GM23338 (cell line): Measurements from ENCODE around the gene FAM149B1.
A peak's percentile ranks its signal among the peaks of the same experiment; 100 is the strongest.

Experiments used
- CREB1 ChIP-seq: fragments of 250-450 bp; sonication (Bioruptor Pico); IDR thresholded peaks from 2 replicates; pipeline ENCODE4 v1.5.0; 2020; ENCODE audit warnings: low read depth, mild to moderate bottlenecking, moderate library complexity
- EZH2 ChIP-seq: fragments of 200-600 bp; sonication (generic); IDR thresholded peaks from one replicate; pipeline ENCODE4 v1.8.0; 2017; ENCODE audit warnings: antibody characterized with exemption, mild to moderate bottlenecking, low read depth; ENCODE audit not compliant: unreplicated experiment
- EZH2phosphoT487 ChIP-seq: fragments of 200-600 bp; sonication (generic); IDR thresholded peaks from one replicate; pipeline ENCODE4 v1.8.1; 2018; ENCODE audit warnings: antibody characterized with exemption; ENCODE audit not compliant: unreplicated experiment
- JUNB ChIP-seq: IDR thresholded peaks from one replicate; pipeline ENCODE4 v1.6.1; 2016; ENCODE audit warnings: antibody characterized with exemption; ENCODE audit not compliant: unreplicated experiment
- NANOG ChIP-seq: IDR thresholded peaks from 2 replicates; pipeline ENCODE4 v1.6.1; 2016; ENCODE audit warnings: antibody characterized with exemption, borderline replicate concordance
- POLR2AphosphoS5 ChIP-seq: IDR thresholded peaks from 2 replicates; pipeline ENCODE4 v1.6.1; 2016; ENCODE audit warnings: antibody characterized with exemption, low read depth
- STAT1 ChIP-seq: IDR thresholded peaks from one replicate; pipeline ENCODE4 v1.6.1; 2016; ENCODE audit warnings: antibody characterized with exemption; ENCODE audit not compliant: unreplicated experiment
- ZNF462 ChIP-seq: fragments of 250-450 bp; sonication (Bioruptor Pico); IDR thresholded peaks from 2 replicates; pipeline ENCODE4 v1.5.0; 2020; ENCODE audit warnings: mild to moderate bottlenecking, moderate library complexity
- TF ChIP-seq, protein P1 (sequence below), 2 experiments: fragments of 200-600 bp in 1 of 2; sonication (generic) in 1 of 2; conservative IDR thresholded peaks; 2 replicates each; pipeline versions ENCODE4 v1.5.1 to v1.6.1; 2016 to 2017; ENCODE audit warnings: antibody characterized with exemption in 2 of 2, low read depth in 2 of 2, mild to moderate bottlenecking in 2 of 2, moderate library complexity in 1 of 2
- TF ChIP-seq, protein P2 (sequence below): IDR thresholded peaks from 2 replicates; pipeline ENCODE4 v1.6.1; 2016; ENCODE audit warnings: antibody characterized with exemption
- TF ChIP-seq, protein P3 (sequence below): IDR thresholded peaks from one replicate; pipeline ENCODE4 v1.6.1; 2018; ENCODE audit warnings: antibody characterized with exemption; ENCODE audit not compliant: unreplicated experiment

- TF ChIP-seq, protein P1, sequence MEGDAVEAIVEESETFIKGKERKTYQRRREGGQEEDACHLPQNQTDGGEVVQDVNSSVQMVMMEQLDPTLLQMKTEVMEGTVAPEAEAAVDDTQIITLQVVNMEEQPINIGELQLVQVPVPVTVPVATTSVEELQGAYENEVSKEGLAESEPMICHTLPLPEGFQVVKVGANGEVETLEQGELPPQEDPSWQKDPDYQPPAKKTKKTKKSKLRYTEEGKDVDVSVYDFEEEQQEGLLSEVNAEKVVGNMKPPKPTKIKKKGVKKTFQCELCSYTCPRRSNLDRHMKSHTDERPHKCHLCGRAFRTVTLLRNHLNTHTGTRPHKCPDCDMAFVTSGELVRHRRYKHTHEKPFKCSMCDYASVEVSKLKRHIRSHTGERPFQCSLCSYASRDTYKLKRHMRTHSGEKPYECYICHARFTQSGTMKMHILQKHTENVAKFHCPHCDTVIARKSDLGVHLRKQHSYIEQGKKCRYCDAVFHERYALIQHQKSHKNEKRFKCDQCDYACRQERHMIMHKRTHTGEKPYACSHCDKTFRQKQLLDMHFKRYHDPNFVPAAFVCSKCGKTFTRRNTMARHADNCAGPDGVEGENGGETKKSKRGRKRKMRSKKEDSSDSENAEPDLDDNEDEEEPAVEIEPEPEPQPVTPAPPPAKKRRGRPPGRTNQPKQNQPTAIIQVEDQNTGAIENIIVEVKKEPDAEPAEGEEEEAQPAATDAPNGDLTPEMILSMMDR (conservative IDR thresholded peaks at IDR 0.05; ENCODE audit: low read depth in 2 of 2), result peak; percentile 45 to 62
- TF ChIP-seq EZH2, result no peak
- no peak for TF ChIP-seq EZH2phosphoT487
- TF ChIP-seq CREB1 (CRISPR knock-in tag), result no peak
- TF ChIP-seq, protein P2, sequence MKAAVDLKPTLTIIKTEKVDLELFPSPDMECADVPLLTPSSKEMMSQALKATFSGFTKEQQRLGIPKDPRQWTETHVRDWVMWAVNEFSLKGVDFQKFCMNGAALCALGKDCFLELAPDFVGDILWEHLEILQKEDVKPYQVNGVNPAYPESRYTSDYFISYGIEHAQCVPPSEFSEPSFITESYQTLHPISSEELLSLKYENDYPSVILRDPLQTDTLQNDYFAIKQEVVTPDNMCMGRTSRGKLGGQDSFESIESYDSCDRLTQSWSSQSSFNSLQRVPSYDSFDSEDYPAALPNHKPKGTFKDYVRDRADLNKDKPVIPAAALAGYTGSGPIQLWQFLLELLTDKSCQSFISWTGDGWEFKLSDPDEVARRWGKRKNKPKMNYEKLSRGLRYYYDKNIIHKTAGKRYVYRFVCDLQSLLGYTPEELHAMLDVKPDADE, result no peak
- TF ChIP-seq POLR2AphosphoS5, result no peak
- TF ChIP-seq, protein P3, sequence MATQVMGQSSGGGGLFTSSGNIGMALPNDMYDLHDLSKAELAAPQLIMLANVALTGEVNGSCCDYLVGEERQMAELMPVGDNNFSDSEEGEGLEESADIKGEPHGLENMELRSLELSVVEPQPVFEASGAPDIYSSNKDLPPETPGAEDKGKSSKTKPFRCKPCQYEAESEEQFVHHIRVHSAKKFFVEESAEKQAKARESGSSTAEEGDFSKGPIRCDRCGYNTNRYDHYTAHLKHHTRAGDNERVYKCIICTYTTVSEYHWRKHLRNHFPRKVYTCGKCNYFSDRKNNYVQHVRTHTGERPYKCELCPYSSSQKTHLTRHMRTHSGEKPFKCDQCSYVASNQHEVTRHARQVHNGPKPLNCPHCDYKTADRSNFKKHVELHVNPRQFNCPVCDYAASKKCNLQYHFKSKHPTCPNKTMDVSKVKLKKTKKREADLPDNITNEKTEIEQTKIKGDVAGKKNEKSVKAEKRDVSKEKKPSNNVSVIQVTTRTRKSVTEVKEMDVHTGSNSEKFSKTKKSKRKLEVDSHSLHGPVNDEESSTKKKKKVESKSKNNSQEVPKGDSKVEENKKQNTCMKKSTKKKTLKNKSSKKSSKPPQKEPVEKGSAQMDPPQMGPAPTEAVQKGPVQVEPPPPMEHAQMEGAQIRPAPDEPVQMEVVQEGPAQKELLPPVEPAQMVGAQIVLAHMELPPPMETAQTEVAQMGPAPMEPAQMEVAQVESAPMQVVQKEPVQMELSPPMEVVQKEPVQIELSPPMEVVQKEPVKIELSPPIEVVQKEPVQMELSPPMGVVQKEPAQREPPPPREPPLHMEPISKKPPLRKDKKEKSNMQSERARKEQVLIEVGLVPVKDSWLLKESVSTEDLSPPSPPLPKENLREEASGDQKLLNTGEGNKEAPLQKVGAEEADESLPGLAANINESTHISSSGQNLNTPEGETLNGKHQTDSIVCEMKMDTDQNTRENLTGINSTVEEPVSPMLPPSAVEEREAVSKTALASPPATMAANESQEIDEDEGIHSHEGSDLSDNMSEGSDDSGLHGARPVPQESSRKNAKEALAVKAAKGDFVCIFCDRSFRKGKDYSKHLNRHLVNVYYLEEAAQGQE, result no peak
- TF ChIP-seq JUNB, result no peak
- TF ChIP-seq ZNF462 (CRISPR knock-in tag), result no peak
- TF ChIP-seq STAT1, result no peak
- TF ChIP-seq NANOG, result no peak
Observed at GRCh38 chr10:73232887-73233286, 65.0 kb downstream of the FAM149B1 start.
